HG02759 (cell line): ENCODE measurements around the gene SCG5.

Source experiments
- ATAC-seq: cut with Tn5 transposase; IDR thresholded peaks from one replicate; pipeline ENCODE4 v1.9.1; 2021; ENCODE audit warnings: mild to moderate bottlenecking, moderate library complexity; ENCODE audit not compliant: unreplicated experiment

The SCG5 gene

GRCh38 chr15:32657941-32658340, 16.4 kb downstream of the SCG5 start:
- ATAC-seq = no peak

DNA sequence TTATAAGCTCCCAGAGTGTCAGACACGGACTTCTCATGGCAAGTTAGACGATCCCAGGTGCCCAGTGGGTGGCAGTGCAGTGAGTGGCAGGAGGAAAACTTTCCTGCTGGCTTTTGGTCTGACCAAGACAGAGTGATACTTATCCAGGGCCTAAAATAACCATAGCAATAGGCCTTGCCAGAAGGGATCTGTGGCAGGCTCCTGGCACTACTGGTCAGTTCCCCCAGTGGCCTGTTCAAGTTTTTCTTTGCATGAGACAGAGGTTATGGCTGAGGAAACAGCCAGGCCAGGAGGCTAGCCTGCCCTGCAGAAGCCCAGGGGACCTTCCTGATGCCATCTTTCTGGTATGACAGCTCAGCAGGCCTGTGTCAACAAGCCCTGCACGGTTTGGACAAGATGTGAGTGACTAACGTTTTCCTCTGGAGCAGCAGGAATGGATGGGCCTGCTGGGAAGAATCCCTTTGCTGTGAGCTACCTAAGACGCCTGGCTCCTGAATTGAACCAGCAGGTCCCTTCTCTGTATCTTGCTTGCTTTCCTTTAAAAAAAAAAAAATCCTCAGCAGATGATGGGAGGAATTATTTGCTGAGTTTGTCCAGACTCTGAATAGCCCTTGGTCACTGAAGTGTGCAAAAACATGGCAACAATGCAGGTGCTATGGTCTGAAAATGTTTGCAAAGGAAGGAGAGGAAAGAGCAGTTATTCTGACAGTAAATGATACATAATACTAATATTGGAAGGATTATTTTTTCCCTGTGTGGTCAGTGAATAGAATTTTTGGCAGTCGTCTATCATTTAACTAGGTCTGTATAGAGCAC, 18.0 kb downstream of the SCG5 start:
- ATAC-seq = no peak

- ATAC-seq = no peak
Observed at GRCh38 chr15:32663671-32664070, 22.2 kb downstream of the SCG5 start.

- no peak for ATAC-seq
Observed at GRCh38 chr15:32664796-32665195, 23.3 kb downstream of the SCG5 start.

GRCh38 chr15:32667321-32667720, 25.8 kb downstream of the SCG5 start:
- no peak for ATAC-seq

DNA sequence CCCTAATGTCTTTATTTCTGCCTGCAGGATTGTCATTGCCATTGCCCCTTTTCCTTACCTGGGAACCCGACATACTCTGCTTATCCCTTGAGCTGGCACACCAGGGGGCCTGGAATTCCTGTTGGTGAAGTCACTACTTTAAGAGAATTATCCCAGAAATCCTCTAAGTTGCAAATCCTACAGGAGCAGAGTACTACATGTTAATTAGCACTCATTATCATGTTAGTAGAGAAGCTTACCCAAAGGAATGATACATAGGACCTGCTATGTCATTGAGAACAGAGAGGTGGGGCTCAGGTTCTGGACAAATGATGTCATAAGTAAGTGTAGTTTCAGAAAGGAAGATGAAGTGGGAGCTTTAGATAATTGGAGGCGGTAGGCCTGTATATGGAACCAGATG, 27.4 kb downstream of the SCG5 start:
- ATAC-seq = no peak

DNA sequence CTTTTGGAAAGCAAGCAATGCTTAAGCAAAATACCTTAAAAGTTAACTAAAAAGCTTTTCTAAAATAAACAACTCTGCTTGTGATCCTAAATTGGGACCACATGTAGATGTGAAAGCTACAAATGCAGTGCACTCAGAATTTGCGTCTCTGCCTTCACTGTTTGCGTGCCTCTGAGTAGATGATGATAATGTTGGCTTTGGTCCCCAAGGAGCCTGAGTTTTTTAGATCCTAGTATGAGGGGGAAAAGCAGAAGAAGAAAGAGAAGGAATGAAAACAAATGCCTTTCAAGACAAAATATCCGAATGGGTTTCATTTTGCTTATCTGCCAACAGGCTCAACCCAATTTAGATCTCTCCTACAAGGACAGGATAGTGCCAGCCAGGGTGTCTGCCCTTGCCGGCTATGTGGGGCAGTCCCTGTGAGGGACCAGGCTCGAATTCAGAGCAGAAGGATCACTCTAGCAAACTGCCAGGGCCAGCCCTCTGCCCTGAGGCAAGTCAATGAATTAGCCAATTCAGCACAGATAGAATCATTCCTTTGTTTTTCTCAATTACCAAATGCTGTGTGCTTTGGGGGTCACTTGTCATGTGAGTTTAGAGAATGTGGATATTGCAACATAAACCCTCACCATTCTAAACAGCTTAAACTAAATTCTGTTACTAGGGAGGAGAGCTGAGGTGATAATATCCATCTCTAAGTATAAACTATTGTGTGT, 28.5 kb downstream of the SCG5 start:
- ATAC-seq = no peak

DNA sequence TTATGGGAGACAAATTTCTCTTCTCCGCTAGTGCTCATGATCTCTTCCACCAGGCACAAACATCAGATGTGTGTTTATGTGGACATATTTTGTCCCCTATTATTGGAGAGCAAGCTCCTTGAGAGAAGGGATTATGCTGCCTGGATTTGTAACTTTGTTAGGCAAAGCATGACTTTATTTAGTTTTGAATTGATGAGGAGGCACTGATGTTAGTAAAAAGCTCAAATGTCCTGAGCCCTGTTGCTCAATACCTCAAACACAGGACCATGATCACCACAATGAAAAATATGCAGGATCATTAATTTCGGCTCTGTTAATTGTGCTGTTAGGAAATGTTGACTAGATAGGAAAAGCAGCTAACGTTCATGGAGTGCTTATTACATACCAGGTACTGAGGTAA, 29.1 kb downstream of the SCG5 start:
- no peak for ATAC-seq

GRCh38 chr15:32671339-32672325, 30.1 kb downstream of the SCG5 start:
- ATAC-seq = no peak

- ATAC-seq = no peak
Observed at GRCh38 chr15:32674681-32675080, 33.2 kb downstream of the SCG5 start.

GRCh38 chr15:32675466-32675865, 34.0 kb downstream of the SCG5 start:
- no peak for ATAC-seq

DNA sequence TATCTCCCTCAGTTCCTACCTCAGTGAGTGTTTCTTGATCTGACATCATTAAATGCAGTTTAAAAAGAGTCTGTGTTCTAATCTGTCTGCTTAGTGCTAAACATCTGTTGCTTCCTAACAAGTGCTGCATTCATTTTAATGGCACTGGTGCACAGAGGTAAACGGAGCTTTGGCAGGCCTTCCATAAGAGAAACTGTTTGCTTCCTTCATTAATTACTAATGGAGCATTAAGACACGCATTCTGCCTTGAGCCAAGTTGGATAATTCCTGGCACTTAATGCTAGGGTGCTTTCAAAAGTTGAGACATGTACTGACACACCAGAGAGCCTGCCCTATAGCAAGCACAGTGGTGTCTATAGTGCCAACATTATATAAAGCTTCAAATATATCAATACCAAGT, 34.7 kb downstream of the SCG5 start:
- no peak for ATAC-seq

- no peak for ATAC-seq
Observed at GRCh38 chr15:32677238-32677750, 35.8 kb downstream of the SCG5 start.

DNA sequence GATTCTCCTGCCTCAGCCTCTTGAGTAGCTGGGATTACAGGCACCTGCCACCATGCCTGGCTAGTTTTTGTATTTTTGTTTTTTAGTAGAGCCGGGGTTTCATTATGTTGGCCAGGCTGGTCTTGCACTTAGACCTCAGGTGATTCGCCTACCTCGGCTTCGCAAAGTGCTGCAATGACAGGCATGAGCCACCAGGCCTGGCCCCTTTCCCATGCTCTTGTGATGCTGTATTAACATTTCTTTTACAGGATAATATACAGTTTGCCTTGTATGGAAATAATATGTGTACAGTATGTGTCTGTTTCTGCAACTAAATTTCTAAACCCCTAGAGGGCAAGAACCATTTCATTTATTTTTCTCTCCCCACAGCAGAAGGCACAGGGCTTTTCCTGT, 37.8 kb downstream of the SCG5 start:
- ATAC-seq = no peak

GRCh38 chr15:32682569-32682968, 41.1 kb downstream of the SCG5 start:
- ATAC-seq = no peak

GRCh38 chr15:32682977-32683630, 41.6 kb downstream of the SCG5 start:
- no peak for ATAC-seq

GRCh38 chr15:32683906-32684584, 42.5 kb downstream of the SCG5 start:
- no peak for ATAC-seq

- no peak for ATAC-seq
Observed at GRCh38 chr15:32685576-32685975, 44.1 kb downstream of the SCG5 start.

GRCh38 chr15:32687556-32687955, 46.0 kb downstream of the SCG5 start:
- no peak for ATAC-seq

DNA sequence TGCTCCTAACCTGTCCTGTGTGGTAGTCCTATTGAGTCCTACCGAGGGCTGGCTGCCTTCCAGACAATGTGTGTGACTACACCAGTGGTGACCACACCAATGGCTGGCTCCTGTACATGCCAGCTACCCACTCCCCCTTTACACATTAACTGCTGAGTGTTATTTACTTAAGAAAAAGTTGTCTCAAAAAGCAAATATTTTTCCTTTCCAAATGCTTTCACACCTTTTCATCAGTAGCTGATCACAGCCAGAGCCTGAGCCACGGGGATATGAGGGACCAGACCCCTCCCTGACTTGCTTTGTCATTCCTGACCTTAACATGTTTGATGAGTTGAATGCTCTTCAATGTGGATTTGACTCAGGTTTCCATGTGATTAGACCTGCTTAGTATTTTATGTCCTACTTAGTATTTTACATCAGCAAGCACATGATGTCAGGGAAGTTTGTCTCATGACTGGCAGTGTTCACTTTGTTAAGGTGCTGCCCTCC, 46.7 kb downstream of the SCG5 start:
- no peak for ATAC-seq
